NT2/D1 (cell line): ENCODE measurements around the gene C10orf71.

ENCODE experiments used
- DNase-seq: peaks from one replicate; pipeline ENCODE4 v3.0.0-alpha.2; 2011; ENCODE audit warnings: low read depth, low spot score
- H3K27me3 ChIP-seq: 2 replicates; pipeline ENCODE4 v1.6.0; 2011; ENCODE audit warnings: mild to moderate bottlenecking; ENCODE audit not compliant: insufficient read length, insufficient read depth
- H3K36me3 ChIP-seq: 2 replicates; pipeline ENCODE4 v1.6.1; 2011; ENCODE audit warnings: mild to moderate bottlenecking, low read length, mixed read lengths; ENCODE audit not compliant: insufficient read depth, insufficient read length
- H3K4me1 ChIP-seq: 2 replicates; pipeline ENCODE4 v1.5.1; 2011; ENCODE audit not compliant: insufficient read depth, insufficient read length
- H3K4me3 ChIP-seq: 2 replicates; pipeline ENCODE4 v1.5.1; 2011; ENCODE audit warnings: low read depth; ENCODE audit not compliant: insufficient read length
- H3K9ac ChIP-seq: 2 replicates; pipeline ENCODE4 v1.6.0; 2011; ENCODE audit warnings: low read depth; ENCODE audit not compliant: insufficient read length
- H3K9me3 ChIP-seq: 2 replicates; pipeline ENCODE4 v1.5.1; 2011; ENCODE audit warnings: mild to moderate bottlenecking, low read length; ENCODE audit not compliant: insufficient read depth
- SUZ12 ChIP-seq: IDR thresholded peaks from 2 replicates; pipeline ENCODE4 v1.6.1; 2011; ENCODE audit not compliant: insufficient read length, insufficient read depth; ENCODE audit errors: extremely low read depth
- YY1 ChIP-seq: IDR thresholded peaks from 2 replicates; pipeline ENCODE4 v1.6.1; 2011; ENCODE audit not compliant: insufficient read length, insufficient read depth
- ZNF274 ChIP-seq: IDR thresholded peaks from 2 replicates; pipeline ENCODE4 v1.6.1; 2011; ENCODE audit warnings: mild to moderate bottlenecking, low read depth, low read length

Gene C10orf71

GRCh38 chr10:49257154-49257553 is 41.8 kb upstream of the C10orf71 start:
- Histone ChIP-seq H3K9me3 (no peaks in the 10 kb centered on the region), H3K36me3 (no peaks in the 10 kb centered on the region), H3K27me3 (no peaks in the 10 kb centered on the region), H3K4me1 (peaks cover 5% of the 10 kb centered on the region), H3K9ac (no peak overlapping the region), H3K4me3 (no peak overlapping the region)
- TF ChIP-seq SUZ12 (no peak), YY1 (no peak), ZNF274 (no peak)
- no peak for DNase-seq

GRCh38 chr10:49257626-49258349 is 41.2 kb upstream of the C10orf71 start:
- no peak for DNase-seq
- TF ChIP-seq YY1, result no peak
- H3K9ac ChIP-seq, result no peak overlapping the region

DNA sequence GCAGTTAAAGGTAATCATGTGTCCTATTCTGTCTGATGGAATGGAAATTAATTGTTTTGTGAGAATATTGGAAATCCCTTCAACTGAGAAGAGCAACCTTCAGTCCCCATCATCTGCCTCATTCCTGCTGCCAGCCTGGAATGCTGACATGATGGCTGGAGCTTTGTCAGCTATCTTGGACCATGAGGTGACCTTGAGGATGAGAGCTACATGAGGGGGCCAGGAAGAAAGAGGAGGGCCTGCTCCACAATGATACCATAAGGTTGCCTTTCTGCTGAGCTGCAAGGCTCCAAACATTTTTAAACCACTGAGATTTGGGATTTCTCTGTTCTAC is 40.7 kb upstream of the C10orf71 start:
- peaks cover 5% of the 10 kb centered on the region for H3K4me1 ChIP-seq
- H3K27me3 ChIP-seq, result no peaks in the 10 kb centered on the region
- no peak for DNase-seq
- H3K9me3 ChIP-seq, result no peaks in the 10 kb centered on the region
- no peak overlapping the region for H3K9ac ChIP-seq
- no peaks in the 10 kb centered on the region for H3K36me3 ChIP-seq
- TF ChIP-seq ZNF274 (no peak), SUZ12 (no peak), YY1 (no peak)
- H3K4me3 ChIP-seq, result no peak overlapping the region

More at GRCh38 chr10:49257626-49258349, 41.2 kb upstream of the C10orf71 start:
- peaks cover 5% of the 10 kb centered on the region for H3K4me1 ChIP-seq
- no peak overlapping the region for H3K4me3 ChIP-seq
- H3K9me3 ChIP-seq, result no peaks in the 10 kb centered on the region
- no peaks in the 10 kb centered on the region for H3K36me3 ChIP-seq
- no peaks in the 10 kb centered on the region for H3K27me3 ChIP-seq

DNA sequence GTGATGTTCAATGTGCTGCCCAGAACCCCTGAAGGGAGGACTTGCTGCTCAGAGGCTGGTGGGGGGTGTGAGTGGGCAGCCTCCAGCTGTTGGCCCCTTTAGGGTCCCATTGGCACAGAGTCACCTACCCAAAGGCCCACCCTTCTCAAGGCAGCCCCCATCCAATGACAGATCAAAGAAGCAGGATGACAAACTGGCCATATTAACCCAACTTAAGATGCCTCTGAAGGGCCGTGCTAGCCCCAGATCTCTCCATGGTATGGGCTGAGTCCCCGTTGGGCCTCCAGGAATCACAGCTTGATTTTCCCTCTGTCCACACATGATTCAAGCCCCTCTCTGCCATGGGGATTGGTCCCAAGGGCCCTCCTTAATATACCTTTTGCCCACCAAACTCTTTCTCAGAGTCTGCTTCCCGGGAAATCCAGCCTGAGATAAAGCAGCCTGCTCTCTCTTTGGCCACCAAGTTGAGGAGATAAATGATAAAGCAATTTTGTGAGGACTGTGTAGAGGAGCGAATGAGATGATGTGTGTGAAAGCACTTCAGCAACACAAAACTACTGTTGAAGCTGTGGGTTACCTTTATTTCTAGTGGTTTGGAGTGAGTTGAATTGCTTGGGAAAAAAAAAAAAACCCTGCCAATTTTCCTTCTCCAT is 38.2 kb upstream of the C10orf71 start:
- no peak overlapping the region for H3K4me3 ChIP-seq
- H3K27me3 ChIP-seq, result no peaks in the 10 kb centered on the region
- H3K36me3 ChIP-seq, result no peaks in the 10 kb centered on the region
- H3K9ac ChIP-seq, result no peak overlapping the region
- peaks cover 11% of the 10 kb centered on the region for H3K9me3 ChIP-seq
- TF ChIP-seq ZNF274, result no peak
- no peak for DNase-seq
- no peaks in the 10 kb centered on the region for H3K4me1 ChIP-seq

- H3K36me3 ChIP-seq, result no peaks in the 10 kb centered on the region
- no peaks in the 10 kb centered on the region for H3K4me1 ChIP-seq
- no peak for TF ChIP-seq YY1
- no peak for TF ChIP-seq SUZ12
- no peak for TF ChIP-seq ZNF274
- H3K27me3 ChIP-seq, result no peaks in the 10 kb centered on the region
- no peak overlapping the region for H3K4me3 ChIP-seq
- no peak overlapping the region for H3K9ac ChIP-seq
- no peak for DNase-seq
- peaks cover 13% of the 10 kb centered on the region for H3K9me3 ChIP-seq
Measured at GRCh38 chr10:49263591-49263990, 35.4 kb upstream of the C10orf71 start.

GRCh38 chr10:49264177-49264677 is 34.7 kb upstream of the C10orf71 start:
- TF ChIP-seq ZNF274 (no peak), YY1 (no peak)

DNA sequence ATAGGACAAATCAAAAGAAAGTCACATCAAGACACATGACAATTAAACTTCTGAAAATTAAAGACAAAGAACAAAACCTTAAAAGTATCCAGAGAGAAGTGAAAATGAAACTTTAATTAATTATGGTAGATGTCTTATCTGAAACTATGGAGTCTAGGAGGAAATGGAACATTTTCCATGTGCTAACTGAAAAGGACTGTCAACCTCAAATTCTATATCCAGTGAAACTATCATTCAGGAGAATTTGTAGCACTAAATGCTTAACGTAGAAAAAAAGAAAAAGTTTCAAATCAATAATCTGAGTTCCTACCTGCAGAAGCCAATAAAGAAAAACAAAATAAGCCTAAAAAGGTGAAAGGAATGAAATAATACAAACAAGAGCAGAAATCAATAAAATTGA is 33.1 kb upstream of the C10orf71 start:
- Histone ChIP-seq H3K4me1 (no peaks in the 10 kb centered on the region), H3K36me3 (no peaks in the 10 kb centered on the region), H3K27me3 (no peaks in the 10 kb centered on the region)

More at GRCh38 chr10:49264177-49264677, 34.7 kb upstream of the C10orf71 start:
- Histone ChIP-seq H3K9ac (no peak overlapping the region), H3K36me3 (no peaks in the 10 kb centered on the region), H3K4me3 (no peak overlapping the region), H3K4me1 (no peaks in the 10 kb centered on the region), H3K27me3 (no peaks in the 10 kb centered on the region), H3K9me3 (peaks cover 13% of the 10 kb centered on the region)
- no peak for DNase-seq

More for the DNA sequence above, 33.1 kb upstream of the C10orf71 start:
- Histone ChIP-seq H3K4me3 (no peak overlapping the region), H3K9ac (no peak overlapping the region), H3K9me3 (peaks cover 13% of the 10 kb centered on the region)
- no peak for DNase-seq
- TF ChIP-seq YY1 (no peak), SUZ12 (no peak), ZNF274 (no peak)
